Heart left ventricle (tissue), 13 donors: ENCODE measurements around the gene BTBD2.
A peak's percentile ranks its signal among the peaks of the same experiment; 100 is the strongest.

Experiments
- CTCF ChIP-seq, 12 donors: fragments of 200-600 bp; sonication (generic) in 4 of 12; IDR thresholded peaks; one replicate each; pipeline versions ENCODE4 v1.5.0 to v1.8.0; 2018 to 2022; ENCODE audit warnings: antibody characterized with exemption in 12 of 12, mild to moderate bottlenecking in 5 of 12
- POLR2A ChIP-seq, 2 donors: fragments of 450-650 bp; IDR thresholded peaks; one replicate each; pipeline ENCODE4 v1.6.1; 2017; ENCODE audit warnings: antibody characterized with exemption in 2 of 2, mild to moderate bottlenecking in 2 of 2, moderate library complexity in 2 of 2
- donor health status: ischemic (EF 13 %, LVEDD 7.1; RV severe dilation, severe dysfunction).
- donor health status: DM: no; HTN: yes; CAD: no.
- donor health status: DM: no; HTN: no; CAD: no.
- donor health status: ischemic (EF 25% LVEDD 6.9; RV normal size, moderate dysfunction).
- donor health status: ischemic (EF 25% LVEDD 5.7; RV mildly dilated, moderate dysfunction).
- donor health status: ischemic (EF 35%, LVEDD 5.7; RV mildly dilated, moderate dysfunction).
- donor health status: nonischemic (EF 11% LVEDD 7.7; RV severe dilation, severe dysfunction).
- donor health status: DM: yes; HTN: yes; CAD: no.
- donor health status: PGD.
- donor health status: ischemic (EF 29% LVEDD 5.4; RV normal size, mild dysfunction).
- donor health status: nonischemic (EF 23%, LVEDD 6.1; RV moderate dilation, normal function).

- TF ChIP-seq CTCF (IDR thresholded peaks at IDR 0.05) (peak; percentile 48 to 80 (median 63)), POLR2A (IDR thresholded peaks at IDR 0.05) (peak; percentile 99)
Measured at GRCh38 chr19:2050991-2051772, 35.7 kb upstream of the BTBD2 start, which contains the start of gene MKNK2.
